ENCODE measurements around the gene FUOM. TPM values are rescaled to one million over a fixed set of nuclear protein-coding genes. Genes with fewer than 3 reads are reported as not detected.

FUOM gene
- total RNA-seq, 2 donors from 2014 or later: 13.1 to 26.1 TPM

DNA sequence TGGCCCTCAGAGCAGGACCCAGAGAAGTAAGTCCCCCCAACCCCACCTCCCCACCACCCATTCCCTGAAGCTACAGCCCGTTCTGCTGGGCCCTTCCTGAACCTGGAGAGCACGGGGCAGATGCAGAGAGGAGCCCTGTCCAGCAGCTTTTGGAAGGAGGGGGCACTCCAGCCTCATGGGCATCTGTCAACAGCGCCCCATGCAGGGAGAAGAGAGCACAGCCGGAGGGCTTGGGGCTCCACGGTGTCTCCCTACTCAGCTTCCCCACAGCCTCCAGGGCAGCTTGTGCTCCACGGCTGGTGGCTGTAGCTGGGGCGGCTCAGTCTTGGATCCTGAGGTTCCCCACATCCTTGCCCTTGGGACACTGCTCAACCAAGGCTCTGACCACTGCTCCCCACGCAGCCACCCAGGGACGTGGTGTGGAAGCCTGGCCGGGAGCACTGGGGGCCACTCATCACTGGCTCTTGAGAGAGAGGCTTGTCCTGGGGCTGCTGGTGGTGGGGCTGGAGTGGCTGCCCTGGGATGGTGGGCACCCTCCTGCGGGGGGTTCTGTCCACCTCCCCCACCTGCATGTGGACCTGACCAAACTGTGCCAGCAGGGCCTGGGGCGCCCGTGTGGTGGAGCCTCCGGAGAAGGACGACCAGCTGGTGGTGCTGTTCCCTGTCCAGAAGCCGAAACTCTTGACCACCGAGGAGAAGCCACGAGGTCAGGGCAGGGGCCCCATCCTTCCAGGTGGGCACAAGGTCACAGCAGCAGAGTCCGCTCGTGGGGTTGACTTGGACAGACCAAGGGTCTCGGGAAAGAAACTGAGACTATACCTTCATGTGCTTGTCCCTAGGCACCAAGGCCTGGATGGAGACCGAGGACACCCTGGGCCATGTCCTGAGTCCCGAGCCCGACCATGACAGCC is 6.2 kb downstream of the FUOM start:
- Histone ChIP-seq H3K36me3 (no peaks in the 10 kb centered on the region), H3K27ac (no peak overlapping the region), H3K9me3 (no peaks in the 10 kb centered on the region), H3K4me3 (no peak overlapping the region), H3K27me3 (replicated peaks; ENCODE audit: insufficient read depth) (no peaks in the 10 kb centered on the region), H3K4me1 (ENCODE audit: control insufficient read depth in 1 of 2, low read depth in 2 of 2) (peaks cover 2 to 11% of the 10 kb centered on the region in 2 donors)
- TF ChIP-seq, protein P1, sequence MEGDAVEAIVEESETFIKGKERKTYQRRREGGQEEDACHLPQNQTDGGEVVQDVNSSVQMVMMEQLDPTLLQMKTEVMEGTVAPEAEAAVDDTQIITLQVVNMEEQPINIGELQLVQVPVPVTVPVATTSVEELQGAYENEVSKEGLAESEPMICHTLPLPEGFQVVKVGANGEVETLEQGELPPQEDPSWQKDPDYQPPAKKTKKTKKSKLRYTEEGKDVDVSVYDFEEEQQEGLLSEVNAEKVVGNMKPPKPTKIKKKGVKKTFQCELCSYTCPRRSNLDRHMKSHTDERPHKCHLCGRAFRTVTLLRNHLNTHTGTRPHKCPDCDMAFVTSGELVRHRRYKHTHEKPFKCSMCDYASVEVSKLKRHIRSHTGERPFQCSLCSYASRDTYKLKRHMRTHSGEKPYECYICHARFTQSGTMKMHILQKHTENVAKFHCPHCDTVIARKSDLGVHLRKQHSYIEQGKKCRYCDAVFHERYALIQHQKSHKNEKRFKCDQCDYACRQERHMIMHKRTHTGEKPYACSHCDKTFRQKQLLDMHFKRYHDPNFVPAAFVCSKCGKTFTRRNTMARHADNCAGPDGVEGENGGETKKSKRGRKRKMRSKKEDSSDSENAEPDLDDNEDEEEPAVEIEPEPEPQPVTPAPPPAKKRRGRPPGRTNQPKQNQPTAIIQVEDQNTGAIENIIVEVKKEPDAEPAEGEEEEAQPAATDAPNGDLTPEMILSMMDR (IDR thresholded peaks at IDR 0.05): no peak
- ATAC-seq (ENCODE audit: insufficient number of reproducible peaks, low FRiP score, low read depth) (no peak), DNase-seq (ENCODE audit: low spot score) (no peak)

DNA sequence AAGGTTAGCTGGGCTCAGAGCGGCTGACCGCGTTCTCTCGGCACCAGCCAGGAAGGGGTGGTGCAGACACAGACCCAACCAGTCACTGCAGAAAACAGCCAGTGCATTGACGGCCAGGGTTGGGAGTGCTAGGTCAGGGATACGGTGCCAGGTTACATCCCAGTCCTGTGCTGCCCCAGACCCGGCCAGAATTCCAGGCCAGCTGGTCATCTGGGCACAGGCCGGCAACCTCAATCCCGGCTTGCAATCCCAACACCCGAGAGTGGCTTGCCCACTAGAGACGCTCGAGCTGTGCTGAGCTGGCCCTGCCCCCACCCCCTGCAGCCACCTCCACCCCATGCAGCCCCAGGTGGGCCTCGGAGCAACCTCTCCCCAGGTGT is 6.9 kb downstream of the FUOM start:
- no peaks in the 10 kb centered on the region for H3K27me3 ChIP-seq (replicated peaks; ENCODE audit: insufficient read depth)
- DNase-seq (ENCODE audit: low spot score) (no peak), ATAC-seq (ENCODE audit: insufficient number of reproducible peaks, low FRiP score, low read depth) (no peak)
- H3K4me1 ChIP-seq (ENCODE audit: control insufficient read depth in 1 of 2, low read depth in 2 of 2): peaks cover 0 to 4% of the 10 kb centered on the region in 2 donors
- H3K4me3 ChIP-seq: no peak overlapping the region
- H3K36me3 ChIP-seq: no peaks in the 10 kb centered on the region
- H3K27ac ChIP-seq: no peak overlapping the region
- TF ChIP-seq, protein P1 (IDR thresholded peaks at IDR 0.05): no peak
- no peaks in the 10 kb centered on the region for H3K9me3 ChIP-seq

DNA sequence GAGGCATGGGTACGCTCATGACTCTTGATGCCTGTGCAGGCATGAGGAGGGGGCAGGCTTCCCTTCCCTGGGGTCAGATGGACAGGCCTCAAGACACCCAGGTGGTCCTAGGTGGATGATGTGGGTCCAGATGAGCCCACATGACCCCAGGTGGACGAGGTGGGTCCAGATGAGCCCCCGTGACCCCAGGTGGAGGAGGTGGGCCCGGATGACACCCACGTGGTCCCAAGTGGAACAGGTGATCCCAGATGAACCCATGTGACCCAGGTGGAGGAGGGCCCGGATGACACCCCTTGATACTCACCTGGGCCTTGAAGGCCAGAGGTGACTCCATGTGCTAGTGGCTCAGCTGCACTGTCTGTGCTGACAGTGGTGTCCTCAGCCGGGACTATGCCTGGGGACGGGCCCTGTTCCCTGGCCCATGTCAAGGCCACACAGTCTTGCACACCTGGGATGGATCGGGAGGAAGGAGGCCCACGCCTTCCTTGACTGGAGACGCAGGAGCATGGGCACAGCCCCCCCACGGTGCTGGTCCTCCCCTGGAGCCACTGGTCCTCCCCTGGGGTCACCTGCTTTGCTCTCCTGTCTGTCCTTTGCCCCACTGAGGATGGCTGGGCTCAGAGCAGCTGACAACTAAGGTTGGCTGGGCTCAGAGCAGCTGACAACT is 7.4 kb downstream of the FUOM start:
- no peaks in the 10 kb centered on the region for H3K27me3 ChIP-seq (replicated peaks; ENCODE audit: insufficient read depth)

DNA sequence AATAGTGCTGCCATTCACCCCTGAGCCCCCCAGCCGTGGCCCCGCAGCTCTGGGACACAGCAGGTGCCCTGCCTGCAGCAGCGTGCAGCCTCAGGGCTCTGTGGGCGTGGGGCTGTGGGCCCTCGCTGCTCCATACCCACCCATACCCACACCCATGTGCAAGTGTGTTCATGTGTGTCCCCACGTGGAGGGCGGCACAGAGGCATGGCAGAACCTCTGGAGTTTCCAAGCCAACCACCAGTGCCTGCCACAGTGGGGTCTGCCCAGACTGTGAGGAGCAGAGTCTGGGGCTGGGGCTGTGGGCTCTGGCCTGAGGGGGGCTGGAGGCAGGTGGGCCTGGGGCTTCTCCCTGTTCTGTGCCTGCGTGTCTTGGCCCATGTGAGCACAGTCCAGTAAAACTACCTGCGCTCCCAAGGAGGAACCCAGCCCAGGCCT is 8.2 kb downstream of the FUOM start:
- no peak overlapping the region for H3K27ac ChIP-seq
- no peaks in the 10 kb centered on the region for H3K4me1 ChIP-seq (ENCODE audit: control insufficient read depth in 1 of 2, low read depth in 2 of 2)
- ATAC-seq (ENCODE audit: insufficient number of reproducible peaks, low FRiP score, low read depth) (no peak), DNase-seq (ENCODE audit: low spot score) (no peak)
- H3K9me3 ChIP-seq: no peaks in the 10 kb centered on the region
- TF ChIP-seq, protein P1 (IDR thresholded peaks at IDR 0.05): no peak
- H3K4me3 ChIP-seq: no peak overlapping the region
- no peaks in the 10 kb centered on the region for H3K27me3 ChIP-seq (replicated peaks; ENCODE audit: insufficient read depth)
- no peaks in the 10 kb centered on the region for H3K36me3 ChIP-seq

More for the DNA sequence above, 7.4 kb downstream of the FUOM start:
- TF ChIP-seq, protein P1 (IDR thresholded peaks at IDR 0.05): no peak
- no peaks in the 10 kb centered on the region for H3K4me1 ChIP-seq (ENCODE audit: control insufficient read depth in 1 of 2, low read depth in 2 of 2)
- no peak for ATAC-seq (ENCODE audit: insufficient number of reproducible peaks, low FRiP score, low read depth)
- no peaks in the 10 kb centered on the region for H3K36me3 ChIP-seq
- no peaks in the 10 kb centered on the region for H3K9me3 ChIP-seq
- no peak for DNase-seq (ENCODE audit: low spot score)
- H3K27ac ChIP-seq: no peak overlapping the region
- H3K4me3 ChIP-seq: no peak overlapping the region

DNA sequence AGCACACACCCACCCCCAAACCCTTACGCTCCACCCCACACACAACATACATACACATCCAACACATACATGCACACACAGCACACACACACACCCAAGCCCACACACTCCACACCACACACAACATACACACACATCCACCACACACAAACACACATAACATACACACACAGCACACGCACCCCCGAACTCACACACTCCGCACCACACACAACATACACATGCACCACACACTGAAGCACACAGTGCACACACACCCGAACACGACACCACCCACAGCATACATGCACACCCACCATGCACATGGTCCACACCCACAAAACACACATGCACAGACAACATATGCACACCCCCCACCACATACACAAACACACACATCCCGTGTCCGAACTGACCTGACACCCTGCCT is 8.7 kb downstream of the FUOM start:
- ATAC-seq (ENCODE audit: insufficient number of reproducible peaks, low FRiP score, low read depth) (no peak), DNase-seq (ENCODE audit: low spot score) (no peak)
- Histone ChIP-seq H3K4me1 (ENCODE audit: control insufficient read depth in 1 of 2, low read depth in 2 of 2) (no peaks in the 10 kb centered on the region), H3K9me3 (no peaks in the 10 kb centered on the region), H3K27me3 (replicated peaks; ENCODE audit: insufficient read depth) (no peaks in the 10 kb centered on the region), H3K4me3 (no peak overlapping the region), H3K27ac (no peak overlapping the region), H3K36me3 (no peaks in the 10 kb centered on the region)
- TF ChIP-seq, protein P1 (IDR thresholded peaks at IDR 0.05): no peak

Measured in thoracic aorta (tissue), 2 donors.